ENCODE results near the gene ATP6AP1. TPM values are rescaled to one million over a fixed set of nuclear protein-coding genes. Genes with fewer than 3 reads are reported as not detected.
A peak's percentile ranks its signal among the peaks of the same experiment; 100 is the strongest.

ATP6AP1 gene
- total RNA-seq, 1 donor from 2014 or later = 133 TPM

DNA sequence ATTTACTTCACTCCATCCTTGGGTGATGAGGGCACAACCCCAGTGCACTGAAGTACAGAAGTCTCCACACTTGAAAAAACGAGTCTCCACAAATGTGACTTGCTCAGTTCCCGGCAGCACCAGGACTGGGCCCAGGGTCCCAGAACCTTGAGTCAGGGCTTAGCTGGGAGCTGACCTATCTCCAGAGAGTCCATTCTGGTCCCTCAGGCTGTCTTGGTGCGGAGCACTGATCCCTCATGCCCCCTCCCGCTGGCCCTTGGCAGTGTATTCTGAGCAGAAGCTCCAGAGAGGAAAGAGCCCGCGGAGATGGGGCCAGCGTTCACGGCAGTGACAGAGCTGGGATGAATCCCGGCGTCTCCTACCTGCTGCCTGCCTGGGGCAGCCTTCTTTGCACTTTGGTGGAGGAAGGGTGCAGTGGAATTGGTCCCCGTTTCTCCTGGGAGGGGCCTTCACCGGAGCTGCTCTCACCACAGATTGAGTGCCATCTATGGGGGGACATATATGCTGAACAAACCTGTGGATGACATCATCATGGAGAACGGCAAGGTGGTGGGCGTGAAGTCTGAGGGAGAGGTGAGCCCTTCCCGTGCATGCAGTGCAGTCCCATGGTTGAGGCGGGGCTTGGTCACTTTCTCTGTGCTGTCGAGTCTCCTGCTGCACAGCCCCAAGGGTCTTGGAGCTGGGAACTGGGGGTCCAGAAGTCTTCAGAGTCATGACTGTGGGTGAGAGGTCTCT, 12.3 kb downstream of the ATP6AP1 start:
- no peak for DNase-seq
- H3K27me3 Mint-ChIP-seq (ENCODE audit: unreplicated experiment) = peaks cover 9% of the 10 kb centered on the region
- peaks cover 4% of the 10 kb centered on the region for H3K9me3 Mint-ChIP-seq (ENCODE audit: unreplicated experiment)
- no peak overlapping the region for H3K27ac Mint-ChIP-seq (ENCODE audit: unreplicated experiment)
- TF ChIP-seq, protein P1, sequence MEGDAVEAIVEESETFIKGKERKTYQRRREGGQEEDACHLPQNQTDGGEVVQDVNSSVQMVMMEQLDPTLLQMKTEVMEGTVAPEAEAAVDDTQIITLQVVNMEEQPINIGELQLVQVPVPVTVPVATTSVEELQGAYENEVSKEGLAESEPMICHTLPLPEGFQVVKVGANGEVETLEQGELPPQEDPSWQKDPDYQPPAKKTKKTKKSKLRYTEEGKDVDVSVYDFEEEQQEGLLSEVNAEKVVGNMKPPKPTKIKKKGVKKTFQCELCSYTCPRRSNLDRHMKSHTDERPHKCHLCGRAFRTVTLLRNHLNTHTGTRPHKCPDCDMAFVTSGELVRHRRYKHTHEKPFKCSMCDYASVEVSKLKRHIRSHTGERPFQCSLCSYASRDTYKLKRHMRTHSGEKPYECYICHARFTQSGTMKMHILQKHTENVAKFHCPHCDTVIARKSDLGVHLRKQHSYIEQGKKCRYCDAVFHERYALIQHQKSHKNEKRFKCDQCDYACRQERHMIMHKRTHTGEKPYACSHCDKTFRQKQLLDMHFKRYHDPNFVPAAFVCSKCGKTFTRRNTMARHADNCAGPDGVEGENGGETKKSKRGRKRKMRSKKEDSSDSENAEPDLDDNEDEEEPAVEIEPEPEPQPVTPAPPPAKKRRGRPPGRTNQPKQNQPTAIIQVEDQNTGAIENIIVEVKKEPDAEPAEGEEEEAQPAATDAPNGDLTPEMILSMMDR (IDR thresholded peaks at IDR 0.05; ENCODE audit: partially characterized antibody, unreplicated experiment) = no peak
- peaks cover 4% of the 10 kb centered on the region for H3K4me1 Mint-ChIP-seq (ENCODE audit: low read depth, unreplicated experiment)
- no peaks in the 10 kb centered on the region for H3K36me3 Mint-ChIP-seq (ENCODE audit: unreplicated experiment)
- no peak overlapping the region for H3K4me3 Mint-ChIP-seq (ENCODE audit: unreplicated experiment)

DNA sequence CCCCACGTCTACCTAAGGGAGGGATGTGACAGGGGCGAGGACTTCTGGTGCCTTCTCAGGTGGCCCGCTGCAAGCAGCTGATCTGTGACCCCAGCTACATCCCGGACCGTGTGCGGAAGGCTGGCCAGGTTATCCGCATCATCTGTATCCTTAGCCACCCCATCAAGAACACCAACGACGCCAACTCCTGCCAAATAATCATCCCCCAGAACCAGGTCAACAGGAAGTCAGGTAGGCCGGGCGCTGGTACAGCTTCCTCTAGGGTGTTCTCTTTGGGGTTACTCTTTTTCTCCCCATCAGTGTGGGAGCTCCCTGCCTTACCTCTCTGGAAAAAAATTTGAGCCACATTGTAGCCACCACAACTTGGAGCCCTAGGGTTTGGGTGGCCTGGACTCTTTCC, 13.1 kb downstream of the ATP6AP1 start:
- Mint-ChIP-seq H3K36me3 (ENCODE audit: unreplicated experiment) (no peaks in the 10 kb centered on the region), H3K27me3 (ENCODE audit: unreplicated experiment) (peaks cover 6% of the 10 kb centered on the region), H3K4me3 (ENCODE audit: unreplicated experiment) (no peak overlapping the region), H3K4me1 (ENCODE audit: low read depth, unreplicated experiment) (peaks cover 2% of the 10 kb centered on the region), H3K9me3 (ENCODE audit: unreplicated experiment) (no peaks in the 10 kb centered on the region), H3K27ac (ENCODE audit: unreplicated experiment) (no peak overlapping the region)
- TF ChIP-seq, protein P1 (IDR thresholded peaks at IDR 0.05; ENCODE audit: partially characterized antibody, unreplicated experiment) = no peak
- DNase-seq = no peak

DNA sequence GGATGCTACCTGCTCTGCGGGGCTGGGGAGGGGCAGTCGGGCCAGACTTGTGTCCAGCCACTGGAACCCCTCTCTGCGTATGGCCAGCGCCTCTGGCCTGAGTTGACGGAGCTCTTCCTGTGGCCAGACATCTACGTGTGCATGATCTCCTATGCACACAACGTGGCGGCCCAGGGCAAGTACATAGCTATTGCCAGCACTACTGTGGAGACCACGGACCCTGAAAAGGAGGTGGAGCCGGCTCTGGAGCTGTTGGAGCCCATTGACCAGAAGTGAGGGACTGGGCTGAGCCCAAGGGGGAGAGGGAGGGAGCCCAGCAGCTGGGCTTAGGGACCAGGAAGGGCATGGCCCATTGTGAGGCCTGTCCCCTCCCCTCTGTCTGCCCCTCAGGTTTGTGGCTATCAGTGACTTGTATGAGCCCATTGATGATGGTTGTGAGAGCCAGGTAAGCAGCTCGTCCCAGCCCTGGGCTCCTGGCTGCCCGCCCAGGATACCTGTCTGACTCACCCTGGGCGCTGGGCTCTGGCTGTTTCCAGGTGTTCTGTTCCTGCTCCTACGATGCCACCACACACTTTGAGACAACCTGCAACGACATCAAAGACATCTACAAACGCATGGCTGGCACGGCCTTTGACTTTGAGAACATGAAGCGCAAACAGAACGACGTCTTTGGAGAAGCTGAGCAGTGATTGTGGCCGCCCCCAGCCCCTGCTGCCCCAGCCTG, 13.7 kb downstream of the ATP6AP1 start:
- TF ChIP-seq, protein P1 (IDR thresholded peaks at IDR 0.05; ENCODE audit: partially characterized antibody, unreplicated experiment) = no peak
- H3K4me3 Mint-ChIP-seq (ENCODE audit: unreplicated experiment) = no peak overlapping the region

DNA sequence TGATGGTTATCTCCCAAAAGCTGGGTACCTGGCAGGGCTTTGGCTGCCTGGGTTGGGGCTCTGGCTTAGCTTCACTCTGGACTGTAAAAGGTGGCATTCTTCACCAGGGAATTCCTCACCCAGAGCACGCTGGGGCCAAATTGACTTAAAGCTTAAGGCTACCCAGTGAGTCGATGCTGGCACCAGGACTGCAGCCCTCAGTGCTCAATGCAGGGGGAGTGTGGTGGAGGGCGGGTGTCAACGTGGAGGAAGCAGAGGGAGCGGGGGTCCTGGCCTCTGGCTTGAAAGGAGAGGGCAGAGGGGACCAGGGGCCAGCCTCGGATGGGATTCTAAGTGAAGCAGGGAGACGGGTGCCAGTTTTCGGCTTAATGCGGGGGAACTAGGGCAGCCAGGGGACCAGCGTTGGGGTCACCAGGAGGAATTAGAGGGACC, 15.0 kb downstream of the ATP6AP1 start:
- H3K4me3 Mint-ChIP-seq (ENCODE audit: unreplicated experiment) = peak overlapping the region; percentile 80
- H3K4me1 Mint-ChIP-seq (ENCODE audit: low read depth, unreplicated experiment) = peaks cover 2% of the 10 kb centered on the region
- peak; percentile 29 for DNase-seq
- H3K36me3 Mint-ChIP-seq (ENCODE audit: unreplicated experiment) = no peaks in the 10 kb centered on the region
- H3K27me3 Mint-ChIP-seq (ENCODE audit: unreplicated experiment) = no peaks in the 10 kb centered on the region
- TF ChIP-seq, protein P1 (IDR thresholded peaks at IDR 0.05; ENCODE audit: partially characterized antibody, unreplicated experiment) = no peak
- H3K9me3 Mint-ChIP-seq (ENCODE audit: unreplicated experiment) = no peaks in the 10 kb centered on the region
- peak overlapping the region; percentile 84 for H3K27ac Mint-ChIP-seq (ENCODE audit: unreplicated experiment)

More for the DNA sequence above, 13.7 kb downstream of the ATP6AP1 start:
- Mint-ChIP-seq H3K36me3 (ENCODE audit: unreplicated experiment) (no peaks in the 10 kb centered on the region), H3K4me1 (ENCODE audit: low read depth, unreplicated experiment) (peaks cover 2% of the 10 kb centered on the region), H3K9me3 (ENCODE audit: unreplicated experiment) (no peaks in the 10 kb centered on the region), H3K27me3 (ENCODE audit: unreplicated experiment) (peaks cover 6% of the 10 kb centered on the region), H3K27ac (ENCODE audit: unreplicated experiment) (no peak overlapping the region)
- DNase-seq = no peak
